KBM-7 (cell line): ENCODE results near the gene GRPEL1.

Source experiments
- DNase-seq: peaks from one replicate; pipeline ENCODE4 v3.0.0-alpha.2; 2015
- in situ Hi-C: fragments of 300-500 bp; cut with MboI; formaldehyde crosslinking; loops from 2 replicates; pipeline ENCODE4 v1.14.3; 2020; ENCODE audit warnings: low sequenced_read_pairs, low pct_unique_long_range_greater_than_20kb, mixed read lengths

The GRPEL1 gene

GRCh38 chr4:7031558-7032449 lies 36.1 kb downstream of the GRPEL1 start:
- no peak for DNase-seq
- in situ Hi-C loops: no loop called here

DNA sequence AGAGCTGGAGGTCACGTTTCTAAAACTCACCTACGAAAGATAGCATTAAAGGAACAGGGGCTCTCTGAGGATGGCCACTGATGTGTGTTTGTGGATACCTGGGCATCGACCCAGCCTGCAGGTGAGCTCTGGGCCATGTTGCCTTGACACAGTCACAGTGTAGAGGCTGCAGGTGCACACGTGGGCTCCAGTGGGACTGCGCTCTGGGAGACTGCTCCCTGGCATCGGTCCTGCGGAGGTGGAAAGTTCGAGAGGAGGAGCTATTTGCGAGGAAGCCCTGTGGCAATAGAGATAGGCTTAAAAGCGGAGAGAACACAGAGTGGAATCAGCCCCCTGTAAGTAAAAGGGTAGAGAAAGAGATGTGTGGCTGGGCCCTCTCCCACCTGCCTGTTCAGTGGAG lies 37.0 kb downstream of the GRPEL1 start:
- DNase-seq: no peak
- in situ Hi-C loops: no loop called here

GRCh38 chr4:7029921-7030320 lies 37.9 kb downstream of the GRPEL1 start:
- no peak for DNase-seq
- in situ Hi-C loops: no loop called here

- in situ Hi-C loops: no loop called here
- no peak for DNase-seq
These were observed 38.7 kb downstream of the GRPEL1 start for GRCh38 chr4:7029212-7029611.

GRCh38 chr4:7027913-7028312 lies 40.0 kb downstream of the GRPEL1 start:
- in situ Hi-C loops: no loop called here
- DNase-seq: no peak

DNA sequence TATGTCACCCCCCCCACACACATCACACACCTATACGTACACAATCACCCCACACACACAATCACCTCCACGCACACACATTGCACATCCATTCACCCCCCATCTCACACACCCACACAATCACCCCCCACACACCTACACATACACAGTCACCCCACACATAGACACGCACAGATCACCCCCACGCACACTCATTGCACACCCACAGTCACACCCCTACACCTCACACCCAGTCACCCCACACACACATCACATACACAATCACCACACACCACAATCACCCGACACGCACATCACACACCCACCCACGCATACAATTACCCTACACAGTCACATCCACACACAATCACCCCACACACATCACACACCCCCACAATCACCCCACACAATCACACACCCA lies 40.6 kb downstream of the GRPEL1 start:
- in situ Hi-C loops: no loop called here
- no peak for DNase-seq

- in situ Hi-C loops: no loop called here
- DNase-seq: no peak
These were observed 41.8 kb downstream of the GRPEL1 start for GRCh38 chr4:7026107-7026506.

DNA sequence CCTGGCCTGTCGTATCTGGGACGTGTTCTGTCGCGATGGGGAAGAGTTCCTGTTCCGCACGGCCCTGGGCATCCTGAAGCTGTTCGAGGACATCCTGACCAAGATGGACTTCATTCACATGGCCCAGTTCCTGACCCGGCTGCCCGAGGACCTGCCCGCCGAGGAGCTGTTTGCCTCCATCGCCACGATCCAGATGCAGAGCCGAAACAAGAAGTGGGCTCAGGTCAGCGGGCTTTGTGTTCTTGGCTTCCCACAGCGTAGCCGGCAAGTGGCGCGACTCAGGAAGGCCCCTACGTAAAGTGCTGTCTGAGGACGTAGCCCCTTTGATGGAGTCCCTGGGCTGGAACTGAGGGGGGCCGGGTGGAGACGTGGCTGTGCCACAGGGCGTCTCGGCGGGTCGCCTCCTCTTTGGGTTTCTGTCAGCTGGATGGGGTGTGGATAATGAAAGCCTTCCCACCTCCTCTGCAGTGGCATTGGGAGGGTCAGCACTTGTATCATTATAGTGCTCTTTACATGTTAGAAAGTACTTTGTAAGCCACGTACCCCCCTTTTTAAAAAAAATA lies 42.7 kb downstream of the GRPEL1 start:
- in situ Hi-C loops: no loop called here
- no peak for DNase-seq

DNA sequence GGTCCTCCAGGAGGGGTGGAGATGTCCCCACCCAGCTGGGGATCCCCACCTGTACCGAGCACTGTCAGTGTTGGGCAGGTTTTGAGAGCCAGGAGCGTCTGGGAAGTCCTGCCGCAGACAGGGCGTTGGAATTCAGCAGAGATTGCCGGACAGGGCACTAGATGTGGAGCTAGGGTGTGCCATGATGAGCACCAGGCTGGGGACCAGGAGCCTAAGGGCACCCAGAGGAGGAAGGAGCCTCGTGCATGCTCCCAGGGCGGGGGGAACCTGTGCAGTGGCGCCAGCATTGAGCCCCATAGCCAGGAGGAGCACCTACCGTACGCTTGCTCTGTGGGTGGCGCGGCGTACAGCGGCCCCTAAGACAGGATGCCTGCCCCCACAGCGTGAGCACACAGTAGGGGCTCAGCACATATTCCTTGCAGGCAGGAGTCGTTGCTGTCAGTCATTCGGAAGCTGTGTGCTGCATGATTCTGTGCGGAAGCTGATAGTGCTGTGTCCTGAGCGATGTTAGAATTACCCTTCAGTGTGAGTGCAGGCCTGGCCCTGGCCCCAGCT lies 43.5 kb downstream of the GRPEL1 start:
- in situ Hi-C loops: no loop called here
- DNase-seq: no peak

DNA sequence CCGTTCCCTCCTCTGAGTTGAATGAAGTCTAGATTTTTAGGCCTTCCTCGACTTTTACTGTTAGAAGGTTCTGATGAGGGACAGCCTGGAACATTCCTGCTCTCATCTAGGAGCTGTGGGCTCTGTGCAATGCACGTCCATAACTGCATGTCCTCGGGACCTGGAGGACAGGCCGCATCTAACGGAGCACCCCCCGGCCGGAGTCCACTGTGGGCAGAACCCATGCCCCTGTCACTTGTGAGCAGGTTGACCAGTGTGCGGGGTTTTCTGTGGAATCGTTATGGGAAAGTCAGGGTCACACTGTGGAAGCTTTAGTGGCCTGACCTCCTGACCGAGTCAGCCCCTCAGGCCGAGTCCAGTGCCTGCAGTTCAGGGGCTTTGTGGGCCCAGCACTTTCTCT lies 44.0 kb downstream of the GRPEL1 start:
- DNase-seq: no peak
- in situ Hi-C loops: no loop called here

- no peak for DNase-seq
- in situ Hi-C loops: no loop called here
These were observed 44.4 kb downstream of the GRPEL1 start for GRCh38 chr4:7023486-7023885.

- DNase-seq: no peak
- in situ Hi-C loops: no loop called here
These were observed 45.8 kb downstream of the GRPEL1 start for GRCh38 chr4:7021930-7022664.

- in situ Hi-C loops: no loop called here
- no peak for DNase-seq
These were observed 46.5 kb downstream of the GRPEL1 start for GRCh38 chr4:7021355-7021754.

GRCh38 chr4:7020856-7021255 lies 47.0 kb downstream of the GRPEL1 start:
- in situ Hi-C loops: no loop called here
- no peak for DNase-seq

- in situ Hi-C loops: no loop called here
- no peak for DNase-seq
These were observed 47.6 kb downstream of the GRPEL1 start for GRCh38 chr4:7020290-7020689.

GRCh38 chr4:7019367-7019766 lies 48.5 kb downstream of the GRPEL1 start:
- in situ Hi-C loops: no loop called here
- DNase-seq: no peak

DNA sequence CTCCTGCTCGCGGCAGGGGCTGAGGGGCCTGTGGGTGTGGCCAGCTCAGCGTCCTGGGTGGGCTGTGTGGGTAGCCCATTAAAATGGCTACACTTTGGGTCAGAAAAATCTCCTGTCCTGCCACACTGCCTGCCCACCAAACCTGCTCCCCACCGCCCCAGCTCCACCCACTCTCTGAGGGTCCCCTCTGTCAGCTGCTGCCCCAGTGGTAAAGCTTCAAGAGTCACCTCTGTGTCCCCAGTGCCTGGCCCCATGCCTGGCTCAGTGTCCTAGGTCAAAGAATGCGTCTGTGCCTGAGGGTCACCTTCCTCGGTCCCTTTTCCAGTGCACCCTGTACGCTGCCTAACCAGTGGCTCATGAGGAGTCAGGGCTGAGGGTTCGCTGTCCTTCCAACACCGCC lies 49.6 kb downstream of the GRPEL1 start:
- in situ Hi-C loops: no loop called here

GRCh38 chr4:7017446-7018048 lies 50.3 kb downstream of the GRPEL1 start:
- in situ Hi-C loops: no loop called here

More for the DNA sequence above, 49.6 kb downstream of the GRPEL1 start:
- DNase-seq: no peak

GRCh38 chr4:7016512-7016911 lies 51.4 kb downstream of the GRPEL1 start:
- in situ Hi-C loops: no loop called here
- DNase-seq: no peak

More at GRCh38 chr4:7017446-7018048, 50.3 kb downstream of the GRPEL1 start:
- no peak for DNase-seq
